AG10803 (cell line): ENCODE results near the gene FRMD8.

ENCODE experiments used
- DNase-seq: peaks from one replicate; pipeline ENCODE4 v3.0.0; 2010; ENCODE audit warnings: low read depth
- H3K4me3 ChIP-seq: 2 replicates; pipeline ENCODE4 v1.5.1; 2011; ENCODE audit warnings: mild to moderate bottlenecking, low read length, control low read depth
- TF ChIP-seq, protein P1 (sequence below): conservative IDR thresholded peaks from 2 replicates; pipeline ENCODE4 v1.5.1; 2011; ENCODE audit warnings: mild to moderate bottlenecking, low read length, control low read depth, inconsistent platforms

Gene FRMD8

GRCh38 chr11:65454696-65455456, 68.4 kb downstream of the FRMD8 start:
- TF ChIP-seq, protein P1, sequence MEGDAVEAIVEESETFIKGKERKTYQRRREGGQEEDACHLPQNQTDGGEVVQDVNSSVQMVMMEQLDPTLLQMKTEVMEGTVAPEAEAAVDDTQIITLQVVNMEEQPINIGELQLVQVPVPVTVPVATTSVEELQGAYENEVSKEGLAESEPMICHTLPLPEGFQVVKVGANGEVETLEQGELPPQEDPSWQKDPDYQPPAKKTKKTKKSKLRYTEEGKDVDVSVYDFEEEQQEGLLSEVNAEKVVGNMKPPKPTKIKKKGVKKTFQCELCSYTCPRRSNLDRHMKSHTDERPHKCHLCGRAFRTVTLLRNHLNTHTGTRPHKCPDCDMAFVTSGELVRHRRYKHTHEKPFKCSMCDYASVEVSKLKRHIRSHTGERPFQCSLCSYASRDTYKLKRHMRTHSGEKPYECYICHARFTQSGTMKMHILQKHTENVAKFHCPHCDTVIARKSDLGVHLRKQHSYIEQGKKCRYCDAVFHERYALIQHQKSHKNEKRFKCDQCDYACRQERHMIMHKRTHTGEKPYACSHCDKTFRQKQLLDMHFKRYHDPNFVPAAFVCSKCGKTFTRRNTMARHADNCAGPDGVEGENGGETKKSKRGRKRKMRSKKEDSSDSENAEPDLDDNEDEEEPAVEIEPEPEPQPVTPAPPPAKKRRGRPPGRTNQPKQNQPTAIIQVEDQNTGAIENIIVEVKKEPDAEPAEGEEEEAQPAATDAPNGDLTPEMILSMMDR = no peak; the same call in 1 of the 2 replicates
- peak overlapping the region; percentile 78 for H3K4me3 ChIP-seq
- peak; percentile 88 for DNase-seq

DNA sequence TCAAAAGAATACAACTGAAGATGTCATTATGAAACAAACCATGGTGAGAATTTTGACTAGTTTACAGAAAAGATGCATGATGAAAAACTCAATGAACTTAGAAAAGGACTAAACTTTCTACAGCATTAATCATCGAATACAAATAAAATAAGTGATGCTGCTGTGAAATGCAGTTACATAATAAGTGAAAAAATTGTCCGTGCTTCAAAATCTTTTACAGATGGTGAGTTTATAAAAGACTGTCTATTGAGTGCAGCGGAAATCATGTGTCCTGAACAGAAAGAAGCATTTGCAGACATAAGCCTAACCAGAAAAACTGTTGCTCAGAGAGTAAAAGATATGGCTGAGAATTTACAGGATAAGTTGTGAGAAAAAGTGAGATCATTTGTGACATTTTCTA, 70.0 kb downstream of the FRMD8 start:
- H3K4me3 ChIP-seq = peak overlapping the region; percentile 48
- TF ChIP-seq, protein P1 = no peak
- DNase-seq = peak; percentile 84

DNA sequence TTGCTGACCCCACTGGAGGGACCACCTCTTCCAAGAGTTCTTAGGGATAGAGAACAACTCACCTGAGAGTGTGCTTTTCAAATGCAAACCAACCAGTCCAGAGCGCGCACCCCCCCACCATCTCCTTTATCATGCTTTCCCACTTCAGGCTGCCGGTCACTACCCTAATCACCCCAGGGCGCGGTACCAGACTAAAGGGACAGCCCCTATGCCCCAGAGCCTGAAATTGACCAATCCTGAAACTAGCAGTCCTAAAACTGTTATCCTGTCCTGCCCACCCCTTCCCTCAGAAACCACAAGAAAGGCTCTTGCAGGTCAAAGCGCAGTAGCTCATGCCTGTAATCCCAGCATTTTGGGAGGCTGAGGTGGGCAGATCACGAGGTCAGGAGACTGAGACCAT, 73.1 kb downstream of the FRMD8 start:
- no peak for DNase-seq
- no peak overlapping the region for H3K4me3 ChIP-seq
- TF ChIP-seq, protein P1 = no peak
